ENCODE measurements around the gene GFOD2. TPM values are rescaled to one million over a fixed set of nuclear protein-coding genes. Genes with fewer than 3 reads are reported as not detected.
A peak's percentile ranks its signal among the peaks of the same experiment; 100 is the strongest.
"Not testable (repeated sequence)": the region's sequence is repeated elsewhere in the genome, so short reads cannot be mapped to it uniquely, and the experiment has no call there.

The GFOD2 gene
- total RNA-seq, 1 donor from 2014 or later: 33.6 TPM

GRCh38 chr16:67704110-67704509 is 15.0 kb downstream of the GFOD2 start:
- DNase-seq (ENCODE audit: low read depth): no peak

DNA sequence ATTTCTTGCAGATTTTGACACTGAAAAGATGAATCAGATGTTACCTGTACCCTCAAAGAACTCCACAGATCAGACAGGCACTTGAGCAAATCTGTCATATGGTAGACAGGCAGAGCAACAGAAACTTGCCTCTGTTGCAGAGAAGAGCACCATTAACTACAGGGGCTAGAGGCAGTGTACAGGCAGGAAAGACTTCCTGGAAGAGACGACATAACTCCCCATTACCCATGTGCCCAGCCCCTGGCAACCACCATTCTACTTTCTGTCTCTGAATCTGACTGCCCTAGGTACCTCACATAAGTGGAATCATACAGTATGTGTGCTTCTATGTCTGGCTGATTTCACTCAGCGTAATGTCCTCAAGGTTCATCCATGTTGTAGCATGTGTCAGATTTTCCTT is 15.5 kb downstream of the GFOD2 start:
- no peak for DNase-seq (ENCODE audit: low read depth)

DNA sequence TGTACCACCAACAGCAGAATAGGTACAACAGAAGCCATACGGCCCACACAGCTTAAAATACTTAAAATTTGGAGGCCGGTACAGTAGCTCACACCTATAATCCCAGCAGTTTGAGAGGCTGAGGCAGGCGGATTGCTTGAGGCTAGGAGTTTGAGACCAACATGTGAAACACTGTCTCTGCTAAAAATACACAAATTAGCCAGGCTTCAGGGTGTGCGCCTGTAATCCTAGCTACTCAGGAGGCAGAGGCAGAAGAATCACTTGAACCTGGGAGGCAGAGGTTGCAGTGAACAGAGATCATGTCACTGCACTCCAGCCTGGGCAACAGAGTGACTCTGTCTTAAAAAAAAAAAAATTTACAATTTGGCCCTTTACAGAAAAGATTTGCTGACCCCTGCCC is 17.0 kb downstream of the GFOD2 start:
- DNase-seq (ENCODE audit: low read depth): no peak

DNA sequence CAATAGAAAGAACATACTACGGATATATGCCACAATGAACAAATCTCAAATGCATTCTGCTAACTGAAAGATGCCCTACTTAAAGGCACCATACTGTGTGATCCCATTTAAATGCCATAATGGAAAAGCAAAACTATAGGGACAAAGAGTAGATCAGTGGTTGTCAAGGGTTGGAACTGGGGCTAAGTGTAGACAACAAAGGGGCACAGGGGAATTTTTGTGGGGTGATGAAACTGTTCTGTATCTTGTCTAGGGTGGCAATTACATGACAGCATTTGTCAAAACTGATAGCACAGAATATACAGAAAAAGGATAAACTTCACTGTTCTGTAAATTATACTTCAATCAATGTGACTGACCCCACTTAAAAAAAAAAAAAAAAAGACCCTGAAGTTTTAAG is 17.7 kb downstream of the GFOD2 start:
- no peak for DNase-seq (ENCODE audit: low read depth)

- DNase-seq (ENCODE audit: low read depth): no peak
Observed at GRCh38 chr16:67699265-67699664, 19.9 kb downstream of the GFOD2 start.

DNA sequence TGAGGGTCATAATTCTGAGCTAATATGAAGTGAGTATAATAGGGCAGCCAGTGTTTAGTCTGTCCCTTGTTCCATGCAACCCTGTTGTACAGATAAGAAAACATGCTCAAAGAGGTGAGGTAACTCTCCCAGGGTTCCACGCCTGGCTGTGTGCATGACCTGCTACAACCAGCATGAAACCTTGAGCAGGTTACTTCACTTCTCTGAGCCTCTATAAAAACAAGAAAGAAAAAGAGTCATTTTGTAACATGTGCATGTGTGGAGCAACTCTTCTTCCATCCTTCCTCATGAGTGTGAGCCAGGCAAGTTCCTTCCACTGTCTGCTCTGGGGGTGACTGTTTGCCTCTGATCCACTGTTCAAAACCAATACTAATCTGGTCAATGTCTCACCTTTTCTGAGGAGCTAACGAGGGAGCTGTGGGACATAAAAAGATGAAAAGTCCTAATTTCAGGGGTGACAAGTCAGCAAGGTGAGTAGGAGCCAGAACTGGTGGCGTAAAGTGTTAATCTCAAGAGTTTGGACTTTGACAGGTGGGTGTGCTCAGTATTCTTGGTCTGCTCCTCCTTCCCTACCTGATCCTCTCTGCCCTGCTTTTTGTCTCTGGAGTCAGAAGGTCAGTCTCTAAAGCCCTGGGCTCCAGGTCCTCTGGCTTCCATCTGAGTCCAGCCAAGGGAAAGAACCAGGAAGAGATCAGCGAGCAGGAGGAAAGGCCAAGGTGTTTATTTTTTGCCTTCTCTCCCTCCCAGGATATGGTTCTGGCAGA is 21.5 kb downstream of the GFOD2 start:
- DNase-seq (ENCODE audit: low read depth): no peak

DNA sequence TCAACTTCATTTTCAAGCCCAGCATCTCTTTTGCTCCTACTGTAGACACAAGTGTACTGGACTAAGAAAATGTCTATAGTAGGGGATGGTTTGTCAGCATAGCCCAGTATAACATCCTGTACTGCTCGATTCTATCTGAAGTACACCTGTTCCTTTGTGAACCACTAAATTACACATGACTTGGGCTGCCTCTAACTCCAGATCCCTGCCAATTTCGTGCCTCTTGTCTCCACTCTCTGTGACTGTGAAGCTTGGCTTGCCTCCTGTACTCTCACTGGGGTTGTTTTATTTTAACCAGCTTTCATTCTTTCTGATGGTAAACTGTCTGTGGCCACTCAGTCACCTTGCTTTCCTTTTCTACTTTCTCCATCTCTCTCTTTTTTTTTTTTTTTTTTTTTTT is 24.5 kb downstream of the GFOD2 start:
- no peak for DNase-seq (ENCODE audit: low read depth)

- DNase-seq (ENCODE audit: low read depth): not testable (repeated sequence)
Observed at GRCh38 chr16:67693517-67694285, 25.4 kb downstream of the GFOD2 start.

- DNase-seq (ENCODE audit: low read depth): peak; percentile 24
Observed at GRCh38 chr16:67685388-67686112, 33.6 kb downstream of the GFOD2 start.

- no peak for DNase-seq (ENCODE audit: low read depth)
Observed at GRCh38 chr16:67683767-67684166, 35.3 kb downstream of the GFOD2 start.

GRCh38 chr16:67679935-67680897 is 38.9 kb downstream of the GFOD2 start:
- DNase-seq (ENCODE audit: low read depth): no peak

GRCh38 chr16:67678354-67679023 is 40.6 kb downstream of the GFOD2 start:
- DNase-seq (ENCODE audit: low read depth): no peak

GRCh38 chr16:67677712-67678111 is 41.4 kb downstream of the GFOD2 start:
- DNase-seq (ENCODE audit: low read depth): no peak

DNA sequence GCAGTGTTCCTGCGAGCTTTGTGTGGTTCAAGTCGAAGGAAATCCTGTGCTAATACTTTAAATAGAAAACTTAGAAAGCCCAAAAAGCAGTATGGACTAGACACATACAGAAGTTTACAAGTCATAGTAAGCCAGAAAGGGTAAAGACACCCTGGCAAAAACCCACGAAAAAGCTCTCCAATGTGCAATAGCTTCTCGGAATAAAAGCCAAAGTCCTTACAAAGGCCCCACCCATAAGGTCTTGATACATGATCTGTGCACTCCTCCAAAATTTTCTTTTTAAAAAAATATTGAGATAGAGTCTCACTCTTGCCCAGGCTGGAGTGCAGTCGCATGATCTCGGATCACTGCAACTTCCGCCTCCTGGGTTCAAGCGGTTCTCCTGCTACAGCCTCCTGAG is 42.2 kb downstream of the GFOD2 start:
- no peak for DNase-seq (ENCODE audit: low read depth)

DNA sequence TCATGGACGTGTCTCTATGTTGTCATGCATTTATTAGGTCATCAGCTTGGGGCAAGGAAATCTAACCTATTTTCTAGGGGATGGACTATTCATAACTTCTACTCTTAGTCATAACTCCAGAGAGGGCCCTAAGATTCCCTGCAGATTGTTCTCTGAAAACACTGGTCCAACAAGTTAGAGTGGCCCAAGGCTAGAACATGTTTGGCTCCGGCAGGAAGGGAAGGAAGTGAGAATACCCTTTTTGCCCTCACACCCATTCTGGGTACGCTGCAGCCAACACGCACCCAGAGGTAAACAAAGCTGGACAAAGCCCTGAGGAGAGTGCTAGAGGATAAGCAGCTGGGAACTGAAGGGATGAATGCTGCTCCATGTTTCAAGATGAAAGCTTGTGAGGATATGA is 42.6 kb downstream of the GFOD2 start:
- DNase-seq (ENCODE audit: low read depth): no peak

GRCh38 chr16:67675999-67676398 is 43.1 kb downstream of the GFOD2 start:
- no peak for DNase-seq (ENCODE audit: low read depth)

- DNase-seq (ENCODE audit: low read depth): no peak
Observed at GRCh38 chr16:67675579-67675935, 43.6 kb downstream of the GFOD2 start.

GRCh38 chr16:67674851-67675578 is 44.1 kb downstream of the GFOD2 start:
- DNase-seq (ENCODE audit: low read depth): no peak

DNA sequence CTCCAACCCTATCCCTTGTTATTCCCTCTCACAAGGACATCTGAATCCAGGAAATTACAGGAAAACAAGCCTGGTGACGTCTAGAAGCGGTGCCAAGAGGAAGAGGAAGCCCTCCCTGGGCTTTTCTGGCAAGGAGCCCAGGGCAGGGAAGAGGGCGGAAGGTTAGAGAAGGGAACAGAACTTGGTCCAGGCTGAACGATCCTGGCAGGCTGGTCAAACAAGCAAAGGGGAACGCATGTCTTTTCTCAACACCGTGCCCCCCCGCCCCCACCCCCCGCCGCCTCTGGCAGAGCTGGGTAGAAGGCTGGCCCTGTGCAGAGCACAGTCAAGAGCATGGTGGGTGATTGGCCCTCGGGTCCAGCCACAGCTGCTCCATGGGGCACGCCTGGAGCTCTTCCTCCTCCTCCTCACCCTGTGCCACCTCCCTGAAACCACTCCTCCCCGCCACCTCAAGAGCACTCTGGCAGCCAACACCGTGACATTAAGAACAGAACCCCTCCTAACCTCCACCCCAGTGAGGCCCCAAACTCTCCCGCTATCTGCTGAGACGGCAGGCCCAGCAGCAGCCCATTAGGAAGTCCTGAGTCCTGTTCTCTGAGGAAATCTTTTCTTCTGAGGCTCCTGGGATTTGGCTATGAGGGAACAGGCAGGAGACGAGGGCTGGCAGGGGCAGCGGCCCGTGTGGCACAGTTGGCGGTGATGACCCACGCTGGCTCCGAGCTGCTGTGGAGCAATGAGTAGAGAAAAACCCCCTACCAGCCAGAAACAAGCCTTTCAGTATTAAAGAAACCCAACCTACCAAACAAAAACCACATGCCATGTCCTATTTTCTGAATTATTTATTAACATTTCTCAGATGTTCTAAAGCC is 45.2 kb downstream of the GFOD2 start:
- peak; percentile 34 for DNase-seq (ENCODE audit: low read depth)
